OCI-LY1 (cell line): ENCODE data around the gene CDC25C.

ENCODE experiments used
- H2AFZ ChIP-seq: fragments of 200-600 bp; sonication (generic), shearing (Covaris generic); 2 replicates; pipeline ENCODE4 v1.6.0; 2014; ENCODE audit warnings: antibody characterized with exemption, mild to moderate bottlenecking, low read length
- H3F3A ChIP-seq: fragments of 200-600 bp; sonication (generic), shearing (Covaris generic); 2 replicates; pipeline ENCODE4 v1.6.0; 2014; ENCODE audit warnings: mild to moderate bottlenecking, antibody characterized with exemption, low read length, moderate library complexity; ENCODE audit not compliant: insufficient read depth
- H3K27ac ChIP-seq: fragments of 200-600 bp; sonication (generic); 2 replicates; pipeline ENCODE4 v1.5.1; 2014; ENCODE audit warnings: low read length, mixed run types, mild to moderate bottlenecking, low read depth; ENCODE audit not compliant: poor library complexity, severe bottlenecking
- H3K27me3 ChIP-seq: fragments of 200-600 bp; sonication (generic); 2 replicates; pipeline ENCODE4 v1.6.0; 2014; ENCODE audit warnings: antibody characterized with exemption, mild to moderate bottlenecking, low read length, moderate library complexity; ENCODE audit not compliant: insufficient read depth
- H3K36me3 ChIP-seq: fragments of 200-600 bp; sonication (generic); 2 replicates; pipeline ENCODE4 v1.6.1; 2014; ENCODE audit warnings: mild to moderate bottlenecking, antibody characterized with exemption, low read length, moderate library complexity, mixed read lengths; ENCODE audit not compliant: insufficient read depth
- H3K4me1 ChIP-seq: fragments of 200-600 bp; sonication (generic); 2 replicates; pipeline ENCODE4 v1.5.1; 2014; ENCODE audit warnings: mild to moderate bottlenecking, low read length, moderate library complexity; ENCODE audit not compliant: insufficient read depth, severe bottlenecking
- H3K4me2 ChIP-seq: fragments of 200-600 bp; sonication (generic), shearing (Covaris generic); 2 replicates; pipeline ENCODE4 v1.6.1; 2014; ENCODE audit warnings: low read length
- H3K4me3 ChIP-seq: fragments of 200-600 bp; sonication (generic); 2 replicates; pipeline ENCODE4 v1.5.1; 2014; ENCODE audit warnings: low read length, low read depth, mild to moderate bottlenecking, mixed read lengths; ENCODE audit not compliant: poor library complexity, severe bottlenecking
- H3K79me2 ChIP-seq: fragments of 200-600 bp; shearing (Covaris generic); 2 replicates; pipeline ENCODE4 v1.6.1; 2016; ENCODE audit warnings: mixed run types, low read length, mixed read lengths; ENCODE audit not compliant: insufficient read depth
- H3K9ac ChIP-seq: fragments of 200-600 bp; sonication (generic), shearing (Covaris generic); 2 replicates; pipeline ENCODE4 v1.6.1; 2014; ENCODE audit warnings: mild to moderate bottlenecking, low read length, mixed read lengths
- H3K9me2 ChIP-seq: fragments of 200-600 bp; sonication (generic), shearing (Covaris generic); 2 replicates; pipeline ENCODE4 v1.6.1; 2014; ENCODE audit warnings: low read depth, mild to moderate bottlenecking, low read length, mixed read lengths
- H3K9me3 ChIP-seq: fragments of 200-600 bp; shearing (Covaris generic); 2 replicates; pipeline ENCODE4 v1.6.1; 2014; ENCODE audit warnings: low read length, mixed read lengths
- H4K20me1 ChIP-seq: fragments of 200-600 bp; sonication (generic), shearing (Covaris generic); 2 replicates; pipeline ENCODE4 v1.6.0; 2016; ENCODE audit warnings: mild to moderate bottlenecking, low read length; ENCODE audit not compliant: insufficient read depth
- EZH2 ChIP-seq: fragments of 200-600 bp; sonication (generic), shearing (Covaris generic); IDR thresholded peaks from 2 replicates; pipeline ENCODE4 v1.8.0; 2017; ENCODE audit warnings: borderline replicate concordance, mixed run types, mild to moderate bottlenecking, antibody characterized with exemption, low read length, moderate library complexity, mixed read lengths
- TF ChIP-seq, protein P1 (sequence below): fragments of 200-600 bp; sonication (generic), shearing (Covaris generic); IDR thresholded peaks from 2 replicates; pipeline ENCODE4 v1.5.1; 2017; ENCODE audit warnings: mild to moderate bottlenecking, antibody characterized with exemption, low read length, moderate library complexity, mixed read lengths

Gene CDC25C

DNA sequence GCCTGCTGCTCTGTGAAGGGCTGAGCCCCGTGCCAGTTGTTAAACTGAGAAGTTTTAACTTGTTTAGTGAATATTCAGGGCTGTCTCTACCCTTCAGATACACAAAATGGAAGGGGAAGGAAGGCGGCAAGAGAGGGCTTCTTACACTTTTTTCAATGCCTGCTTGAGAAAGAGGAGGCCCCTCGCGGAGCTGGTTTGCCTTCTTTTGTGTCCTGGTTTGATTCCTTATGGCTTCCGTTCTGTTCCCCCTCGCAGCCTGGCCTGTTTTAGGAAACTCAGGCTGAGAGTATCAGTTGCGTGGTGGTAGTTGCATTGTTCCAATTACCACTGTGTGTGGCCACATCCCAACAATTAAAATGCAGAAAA lies 7.5 kb upstream of the CDC25C start:
- Histone ChIP-seq H3K4me2 (peak overlapping the region; percentile 99), H2AFZ (no peak overlapping the region), H3K27me3 (no peaks in the 10 kb centered on the region), H3K9me2 (no peaks in the 10 kb centered on the region), H4K20me1 (no peaks in the 10 kb centered on the region), H3K27ac (peak overlapping the region; percentile 39), H3K79me2 (peaks cover 23% of the 10 kb centered on the region), H3K36me3 (peaks cover 30% of the 10 kb centered on the region), H3K9me3 (no peaks in the 10 kb centered on the region), H3F3A (no peaks in the 10 kb centered on the region), H3K9ac (peak overlapping the region; percentile 82), H3K4me3 (peak overlapping the region; percentile 88), H3K4me1 (peaks cover 31% of the 10 kb centered on the region)
- TF ChIP-seq, protein P1, sequence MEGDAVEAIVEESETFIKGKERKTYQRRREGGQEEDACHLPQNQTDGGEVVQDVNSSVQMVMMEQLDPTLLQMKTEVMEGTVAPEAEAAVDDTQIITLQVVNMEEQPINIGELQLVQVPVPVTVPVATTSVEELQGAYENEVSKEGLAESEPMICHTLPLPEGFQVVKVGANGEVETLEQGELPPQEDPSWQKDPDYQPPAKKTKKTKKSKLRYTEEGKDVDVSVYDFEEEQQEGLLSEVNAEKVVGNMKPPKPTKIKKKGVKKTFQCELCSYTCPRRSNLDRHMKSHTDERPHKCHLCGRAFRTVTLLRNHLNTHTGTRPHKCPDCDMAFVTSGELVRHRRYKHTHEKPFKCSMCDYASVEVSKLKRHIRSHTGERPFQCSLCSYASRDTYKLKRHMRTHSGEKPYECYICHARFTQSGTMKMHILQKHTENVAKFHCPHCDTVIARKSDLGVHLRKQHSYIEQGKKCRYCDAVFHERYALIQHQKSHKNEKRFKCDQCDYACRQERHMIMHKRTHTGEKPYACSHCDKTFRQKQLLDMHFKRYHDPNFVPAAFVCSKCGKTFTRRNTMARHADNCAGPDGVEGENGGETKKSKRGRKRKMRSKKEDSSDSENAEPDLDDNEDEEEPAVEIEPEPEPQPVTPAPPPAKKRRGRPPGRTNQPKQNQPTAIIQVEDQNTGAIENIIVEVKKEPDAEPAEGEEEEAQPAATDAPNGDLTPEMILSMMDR: no peak
- TF ChIP-seq EZH2: no peak

DNA sequence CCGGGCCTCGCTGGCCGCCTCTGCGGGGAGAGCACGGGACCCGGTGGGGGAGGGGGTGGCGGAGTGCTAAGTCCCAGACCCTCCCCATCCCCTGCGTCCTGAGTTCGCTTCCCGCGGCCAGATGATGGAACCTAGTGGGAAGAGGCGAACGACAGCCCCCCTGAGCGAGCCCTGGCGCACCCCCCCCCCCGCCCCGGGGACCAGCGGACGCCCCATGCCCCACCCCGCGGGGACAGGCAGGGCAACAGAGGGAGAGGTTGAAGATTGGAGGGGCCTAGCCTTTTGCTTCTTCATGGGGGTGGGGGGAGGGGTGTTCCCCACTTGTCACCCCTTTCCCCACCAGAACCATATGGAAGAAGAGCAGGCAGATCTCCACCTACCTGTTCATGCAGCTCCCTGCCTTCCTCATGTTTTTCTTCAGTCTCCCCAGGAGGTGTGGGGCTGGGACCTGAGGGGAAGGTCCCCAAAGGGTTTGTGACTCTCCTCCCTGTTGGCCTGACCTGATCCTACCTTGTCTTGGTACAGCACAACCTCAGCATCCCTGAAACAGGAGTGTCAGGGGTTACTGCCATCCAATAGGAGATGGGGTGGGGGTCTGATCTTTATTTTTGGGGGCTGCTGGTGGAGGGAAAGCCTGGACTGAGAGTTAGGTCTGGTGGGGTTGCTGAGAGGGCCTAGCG lies 6.9 kb upstream of the CDC25C start:
- Histone ChIP-seq H2AFZ (no peak overlapping the region), H3K4me3 (peak overlapping the region; percentile 88), H3K9ac (peak overlapping the region; percentile 82), H3K36me3 (peaks cover 25% of the 10 kb centered on the region), H3K9me3 (no peaks in the 10 kb centered on the region), H3K4me1 (peaks cover 31% of the 10 kb centered on the region), H3K79me2 (peaks cover 23% of the 10 kb centered on the region), H3K9me2 (no peaks in the 10 kb centered on the region), H3K27ac (peak overlapping the region; percentile 39), H3F3A (no peaks in the 10 kb centered on the region), H3K4me2 (peak overlapping the region; percentile 99), H3K27me3 (no peaks in the 10 kb centered on the region), H4K20me1 (no peaks in the 10 kb centered on the region)
- TF ChIP-seq EZH2: no peak
- TF ChIP-seq, protein P1: no peak

DNA sequence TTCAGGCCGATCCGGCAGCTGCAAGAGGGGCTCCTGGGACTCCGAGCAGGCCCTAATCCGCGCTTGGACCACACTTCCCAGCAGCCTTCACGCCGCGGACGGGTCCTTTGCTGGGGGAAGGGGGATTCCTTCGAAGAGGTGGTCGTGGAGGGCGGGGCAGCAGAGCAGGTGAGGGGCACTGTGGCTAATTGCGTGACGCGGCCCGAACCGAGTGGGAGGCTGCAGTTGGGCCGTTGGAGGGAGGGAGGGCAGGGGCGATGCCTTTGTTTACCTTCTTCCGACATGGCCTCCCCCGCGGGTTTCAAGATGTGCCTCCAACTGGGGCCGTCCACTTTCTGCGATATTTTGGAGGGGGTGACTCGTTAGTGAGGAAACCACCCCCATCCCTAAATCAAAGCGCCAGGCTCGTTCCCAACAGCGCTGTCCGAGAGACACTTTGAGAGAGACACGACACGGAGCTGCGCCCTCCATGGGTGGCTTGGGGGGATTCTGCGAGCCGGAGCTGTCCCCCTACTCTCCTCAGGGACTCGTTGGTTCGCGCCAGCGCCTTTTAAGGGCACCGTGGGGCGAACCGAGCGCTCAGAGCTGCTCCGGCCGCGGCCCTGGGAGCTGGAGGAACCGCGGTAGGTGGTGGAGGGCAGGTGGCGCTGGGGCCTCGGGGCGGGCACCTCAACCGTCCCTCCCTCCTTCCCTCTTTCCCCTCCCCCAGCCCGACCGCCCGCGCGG lies 6.2 kb upstream of the CDC25C start, which contains the start of gene FAM53C:
Gene FAM53C (plus strand): TSS at position 582 of the 726 bp plus-strand sequence. CDS start 3,070 bp downstream, outside the sequence.
- peak within 1 kb of the TSS; percentile 76 for H3K27ac ChIP-seq
- H4K20me1 ChIP-seq: no peaks in the 10 kb centered on the region
- no peak for TF ChIP-seq EZH2
- TF ChIP-seq, protein P1: no peak
- peaks cover 23% of the 10 kb centered on the region for H3K79me2 ChIP-seq
- no peaks in the 10 kb centered on the region for H3K27me3 ChIP-seq
- peak within 1 kb of the TSS; percentile 57; the same call in 1 of the 2 replicates for H2AFZ ChIP-seq
- peak within 1 kb of the TSS; percentile 99 for H3K4me2 ChIP-seq
- H3F3A ChIP-seq: no peaks in the 10 kb centered on the region
- no peaks in the 10 kb centered on the region for H3K9me2 ChIP-seq
- H3K9ac ChIP-seq: peak within 1 kb of the TSS; percentile 82
- peaks cover 22% of the 10 kb centered on the region; the same call in 1 of the 2 replicates for H3K36me3 ChIP-seq
- H3K4me3 ChIP-seq: peak within 1 kb of the TSS; percentile 88
- H3K4me1 ChIP-seq: peaks cover 33% of the 10 kb centered on the region
- H3K9me3 ChIP-seq: no peaks in the 10 kb centered on the region
